ENCODE measurements around the gene OR10AD1.

DNA sequence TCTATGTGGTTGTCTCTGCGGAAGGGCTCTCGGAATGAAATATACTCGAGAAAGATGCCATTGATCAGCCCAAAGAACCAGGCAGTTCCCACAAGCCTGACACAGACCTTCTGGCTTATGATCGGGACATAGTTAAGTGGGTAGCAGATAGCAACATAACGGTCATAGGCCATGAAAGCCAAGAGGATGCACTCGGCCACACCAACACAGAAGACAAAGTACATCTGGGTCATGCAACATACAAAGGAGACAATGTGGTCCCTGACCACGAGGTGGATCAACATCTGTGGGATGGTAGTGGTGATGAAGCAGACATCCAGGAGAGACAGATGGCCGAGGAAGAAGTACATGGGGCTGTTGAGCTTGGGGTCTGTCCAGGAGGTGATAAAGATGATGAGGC is 326 bp downstream of the OR10AD1 start:
- TF ChIP-seq, protein P1, sequence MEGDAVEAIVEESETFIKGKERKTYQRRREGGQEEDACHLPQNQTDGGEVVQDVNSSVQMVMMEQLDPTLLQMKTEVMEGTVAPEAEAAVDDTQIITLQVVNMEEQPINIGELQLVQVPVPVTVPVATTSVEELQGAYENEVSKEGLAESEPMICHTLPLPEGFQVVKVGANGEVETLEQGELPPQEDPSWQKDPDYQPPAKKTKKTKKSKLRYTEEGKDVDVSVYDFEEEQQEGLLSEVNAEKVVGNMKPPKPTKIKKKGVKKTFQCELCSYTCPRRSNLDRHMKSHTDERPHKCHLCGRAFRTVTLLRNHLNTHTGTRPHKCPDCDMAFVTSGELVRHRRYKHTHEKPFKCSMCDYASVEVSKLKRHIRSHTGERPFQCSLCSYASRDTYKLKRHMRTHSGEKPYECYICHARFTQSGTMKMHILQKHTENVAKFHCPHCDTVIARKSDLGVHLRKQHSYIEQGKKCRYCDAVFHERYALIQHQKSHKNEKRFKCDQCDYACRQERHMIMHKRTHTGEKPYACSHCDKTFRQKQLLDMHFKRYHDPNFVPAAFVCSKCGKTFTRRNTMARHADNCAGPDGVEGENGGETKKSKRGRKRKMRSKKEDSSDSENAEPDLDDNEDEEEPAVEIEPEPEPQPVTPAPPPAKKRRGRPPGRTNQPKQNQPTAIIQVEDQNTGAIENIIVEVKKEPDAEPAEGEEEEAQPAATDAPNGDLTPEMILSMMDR (optimal IDR thresholded peaks at IDR 0.05 in 1 of 3, IDR thresholded peaks at IDR 0.05 in 1 of 3, conservative IDR thresholded peaks at IDR 0.05 in 1 of 3; ENCODE audit: extremely low read depth in 1 of 3, insufficient read depth in 2 of 3, low read length in 3 of 3): no peak
- no peak for TF ChIP-seq EZH2 (IDR thresholded peaks at IDR 0.05; ENCODE audit: low read length)

Data from keratinocyte (primary cell).